ENCODE measurements around the gene CNNM3.

CNNM3 gene

DNA sequence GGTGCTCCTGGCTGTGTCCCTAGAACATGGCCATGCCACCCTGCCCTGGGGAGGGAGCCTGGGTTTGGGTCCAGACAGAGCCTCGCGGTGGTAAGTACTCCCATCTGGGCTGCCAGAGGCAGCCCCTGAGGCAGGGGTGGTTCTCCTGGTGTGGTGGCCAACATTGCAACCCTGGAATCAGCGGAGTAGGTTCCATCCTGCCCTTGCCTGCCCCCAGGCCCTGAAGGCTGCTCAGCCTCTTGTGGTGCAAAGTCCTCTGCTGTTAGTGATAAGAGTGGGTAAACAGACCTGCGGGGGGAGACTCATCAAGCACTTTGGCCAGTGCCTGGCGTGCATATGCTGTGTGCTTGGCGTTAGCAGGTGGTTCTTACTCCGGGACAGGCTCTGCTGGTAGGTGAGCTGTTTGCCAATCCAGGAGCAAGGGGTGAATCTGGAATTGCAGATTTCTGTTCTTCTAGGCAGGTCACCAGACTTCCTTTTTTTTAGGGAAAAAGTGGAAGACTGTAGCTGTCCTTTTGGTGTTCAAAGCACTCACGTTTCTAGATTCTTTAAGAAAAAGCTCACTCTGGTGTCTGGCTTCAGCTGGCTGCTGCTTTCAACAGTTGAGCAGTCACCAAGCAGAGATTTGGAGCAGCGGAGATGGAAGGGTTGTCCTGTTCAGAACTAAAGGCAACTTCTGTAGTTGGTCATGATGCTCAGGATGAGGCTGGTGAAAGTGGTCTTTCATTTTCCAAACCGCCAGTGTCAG is 3.2 kb downstream of the CNNM3 start:
- no peak for DNase-seq

DNA sequence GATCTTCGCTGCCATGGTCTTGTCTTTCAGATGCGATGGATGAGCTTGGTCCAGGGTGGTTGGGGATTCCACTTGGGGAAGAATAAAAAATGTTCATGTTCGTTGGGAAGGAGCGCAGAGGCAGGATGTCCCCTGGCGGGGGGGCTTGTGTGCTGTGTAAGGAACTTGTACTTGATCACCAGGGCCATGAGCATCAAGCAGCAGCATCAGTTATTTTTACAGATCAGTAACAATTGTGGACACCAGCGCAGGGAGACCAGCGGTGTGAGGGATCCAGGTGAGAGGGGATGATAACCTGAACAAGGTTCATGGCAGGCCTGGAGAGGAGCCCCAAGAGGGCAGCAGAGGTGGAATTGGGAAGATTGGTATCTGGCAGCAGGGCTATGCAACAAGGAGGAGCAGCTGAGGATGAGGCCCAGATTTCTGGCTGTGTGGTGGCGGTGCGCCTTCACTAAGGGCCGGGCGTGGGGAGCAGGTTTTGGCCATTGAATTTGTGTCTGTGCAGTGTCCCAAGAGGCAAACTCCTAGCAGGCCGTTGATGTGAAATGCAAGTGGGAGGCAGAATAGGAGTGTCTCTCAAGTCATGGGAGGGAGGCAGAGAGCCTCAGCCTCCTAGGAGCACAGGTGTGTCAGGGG is 3.9 kb downstream of the CNNM3 start:
- DNase-seq: no peak

DNA sequence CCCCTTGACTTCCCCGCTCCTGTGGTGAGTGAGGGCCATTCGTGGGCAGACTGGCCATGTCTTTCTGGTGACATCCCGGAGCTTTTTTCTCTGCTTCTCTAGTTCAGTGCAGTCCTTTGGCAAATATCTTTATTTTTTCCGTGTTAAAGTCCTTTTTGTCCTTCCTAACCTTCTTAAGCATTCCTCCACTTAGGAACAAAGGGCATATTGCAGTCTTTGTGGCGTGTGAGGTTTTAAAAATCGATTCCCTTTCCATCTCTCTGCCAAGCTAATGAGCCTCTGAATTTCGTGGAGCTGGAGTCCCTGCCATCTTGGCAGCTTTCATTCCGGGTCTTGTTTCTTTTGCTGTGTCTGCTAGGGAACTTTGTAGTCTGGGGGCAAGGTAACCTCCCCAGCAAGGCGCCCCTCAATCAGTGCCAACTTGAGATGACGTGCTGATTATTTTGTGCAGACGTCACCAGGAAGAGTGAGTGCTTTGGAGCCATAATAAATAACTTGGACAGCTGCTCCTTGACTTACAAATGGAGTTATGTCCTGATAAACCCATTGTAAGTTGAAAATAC is 5.1 kb downstream of the CNNM3 start:
- DNase-seq: no peak

DNA sequence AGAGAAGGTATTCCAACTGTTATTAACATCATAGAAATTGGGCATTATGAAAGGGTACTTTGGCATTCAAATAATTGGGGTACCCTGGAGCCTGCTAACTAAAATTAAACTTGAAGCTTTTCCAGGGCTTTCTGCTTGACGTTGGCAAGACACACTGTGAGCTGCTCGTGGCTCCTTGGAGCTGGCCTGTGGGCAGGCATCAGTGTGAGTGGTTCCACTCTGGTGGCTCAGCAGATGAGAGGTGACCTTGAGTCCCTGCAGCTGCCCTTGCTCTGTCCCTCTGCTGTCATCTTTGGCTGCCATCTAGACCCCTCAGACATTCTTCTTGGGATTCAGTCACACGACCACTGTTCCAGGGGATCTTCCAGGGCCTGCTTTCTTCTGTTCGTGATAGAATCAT is 6.7 kb downstream of the CNNM3 start:
- no peak for DNase-seq

DNA sequence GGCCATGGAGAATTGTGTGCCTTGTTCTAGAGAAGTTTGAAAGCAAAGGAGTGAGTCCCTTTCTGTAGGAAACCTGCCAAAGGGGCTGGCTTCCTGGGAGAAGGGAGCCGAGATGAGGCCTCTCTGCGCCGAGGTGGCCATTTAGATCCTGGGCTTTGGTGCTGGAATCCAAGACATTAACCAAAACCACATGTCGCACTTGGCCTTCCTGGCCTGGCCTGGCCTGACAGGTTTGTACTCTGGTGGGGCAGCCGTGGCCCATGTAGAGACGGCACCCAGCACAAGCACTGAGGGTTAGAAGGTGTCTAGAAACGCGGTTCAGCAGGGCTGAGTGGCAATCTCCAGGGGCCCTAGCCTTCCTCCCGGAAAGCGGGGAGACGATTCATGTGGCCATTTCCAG is 7.1 kb downstream of the CNNM3 start:
- DNase-seq: no peak

DNA sequence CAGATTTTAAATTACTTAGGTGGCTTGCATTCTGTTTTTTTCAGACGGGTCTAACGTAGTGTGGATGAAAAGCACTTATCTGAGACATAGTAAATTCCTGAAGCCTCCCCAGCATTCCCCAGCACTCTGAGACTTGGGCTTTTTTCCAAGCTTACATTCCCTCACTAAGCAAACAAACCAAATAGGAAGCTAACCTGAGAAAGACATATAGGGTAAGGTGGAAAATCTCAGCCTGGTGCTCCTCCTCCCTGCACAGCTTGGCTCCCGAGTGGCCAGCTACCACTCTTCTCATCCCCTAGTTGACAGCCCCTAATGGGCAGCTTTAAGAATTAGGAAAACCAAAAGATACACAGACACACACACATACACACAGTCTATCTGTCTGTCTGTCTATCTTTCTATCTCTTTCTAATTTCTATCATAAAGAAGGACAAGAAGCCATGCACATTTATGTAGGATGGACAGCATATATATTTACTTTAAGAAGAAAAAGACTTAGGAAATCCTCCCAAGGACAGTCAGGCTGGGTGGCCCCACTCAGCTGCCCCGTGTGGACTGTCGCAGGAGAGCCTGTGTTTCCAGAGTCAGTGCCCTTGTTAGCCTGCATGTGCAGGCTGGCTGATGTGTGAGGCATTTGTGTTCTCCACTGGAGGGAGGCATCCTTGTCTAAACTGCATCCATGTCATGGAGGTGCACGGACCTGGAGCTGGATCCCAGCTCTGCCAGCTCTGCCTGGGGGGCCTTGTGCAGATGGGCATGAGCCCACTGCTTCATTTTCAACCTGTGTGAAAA is 8.2 kb downstream of the CNNM3 start:
- no peak for DNase-seq

DNA sequence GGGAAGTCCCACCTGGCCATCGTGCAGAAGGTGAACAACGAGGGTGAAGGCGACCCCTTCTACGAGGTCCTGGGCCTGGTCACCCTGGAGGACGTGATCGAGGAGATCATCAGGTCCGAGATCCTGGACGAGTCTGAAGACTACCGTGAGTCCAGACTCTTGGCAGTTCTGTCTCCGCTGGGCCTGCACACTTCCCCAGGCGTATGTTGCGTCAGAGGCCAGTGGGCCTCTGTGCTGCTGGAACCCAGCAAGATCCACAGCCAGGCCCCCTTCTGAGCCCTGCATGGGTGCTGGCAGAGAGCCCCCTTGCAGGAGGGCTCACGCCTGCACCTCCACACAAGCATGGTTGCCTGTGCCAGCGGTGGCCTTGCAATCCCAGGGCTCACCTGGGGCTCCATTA is 9.0 kb downstream of the CNNM3 start:
- no peak for DNase-seq

DNA sequence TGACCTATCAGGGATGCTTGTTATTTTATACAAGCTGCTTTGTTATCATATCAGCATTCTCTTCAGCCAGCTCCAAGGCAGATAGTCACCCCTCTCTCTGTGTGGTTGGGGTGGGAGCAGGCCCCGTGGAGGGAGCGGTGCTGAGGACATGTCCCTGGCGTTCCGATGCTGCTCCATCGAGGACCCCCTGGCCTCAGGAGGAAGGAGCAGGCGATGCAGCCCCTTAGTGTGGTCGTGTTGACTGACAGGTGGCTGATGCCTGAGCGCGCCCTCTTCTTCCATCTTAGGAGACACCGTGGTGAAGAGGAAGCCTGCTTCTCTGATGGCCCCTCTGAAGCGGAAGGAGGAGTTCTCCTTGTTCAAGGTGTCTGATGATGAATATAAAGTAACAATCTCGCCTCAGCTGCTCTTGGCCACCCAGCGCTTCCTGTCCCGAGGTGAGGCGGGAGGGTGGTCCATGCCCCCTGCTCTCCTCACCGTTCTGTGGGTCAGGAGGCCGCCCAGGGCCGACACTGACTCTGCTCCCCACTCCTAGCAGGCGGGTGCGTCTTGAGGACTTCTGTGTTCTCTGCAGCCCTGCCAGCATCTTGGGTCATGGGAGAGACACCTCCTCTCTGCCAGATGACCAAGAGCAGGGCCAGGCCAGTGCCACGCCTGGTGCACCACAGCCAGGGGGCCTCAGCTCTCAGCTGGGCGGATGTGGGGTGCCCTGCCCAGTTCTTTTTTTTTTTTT is 10.6 kb downstream of the CNNM3 start:
- no peak for DNase-seq

DNA sequence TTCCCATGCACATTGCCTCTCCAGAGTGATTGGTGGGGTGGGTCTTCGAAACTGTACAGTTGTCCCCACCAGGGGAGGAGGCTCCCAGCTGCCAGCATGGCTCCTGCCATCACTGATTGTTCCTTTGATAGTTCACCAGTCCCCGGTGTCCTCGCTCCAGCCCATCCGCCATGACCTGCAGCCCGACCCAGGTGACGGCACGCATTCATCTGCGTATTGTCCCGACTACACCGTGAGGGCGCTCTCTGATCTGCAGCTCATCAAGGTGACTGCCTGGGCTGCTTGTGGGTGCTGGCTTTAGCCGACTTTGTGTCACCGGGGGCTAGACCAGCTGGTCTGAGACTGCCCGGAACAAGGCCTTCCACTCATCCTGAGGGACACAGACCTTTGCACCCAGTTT is 12.4 kb downstream of the CNNM3 start:
- DNase-seq: no peak

DNA sequence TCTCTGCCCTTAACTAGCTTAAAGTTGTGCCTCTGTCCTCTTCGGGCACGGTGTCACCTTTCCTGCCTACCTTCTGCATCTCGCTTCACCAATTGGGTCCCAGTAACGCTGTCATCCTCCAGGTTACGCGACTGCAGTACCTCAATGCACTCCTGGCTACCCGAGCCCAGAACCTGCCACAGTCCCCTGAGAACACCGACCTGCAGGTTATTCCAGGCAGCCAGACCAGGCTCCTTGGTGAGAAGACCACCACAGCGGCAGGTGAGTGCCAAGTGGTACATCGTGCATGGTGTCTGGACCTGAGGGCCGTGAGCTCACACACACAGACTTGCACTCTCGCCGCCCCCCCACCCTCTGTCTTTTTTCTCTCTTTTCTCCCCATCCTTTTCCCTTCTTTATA is 12.8 kb downstream of the CNNM3 start:
- DNase-seq: no peak

DNA sequence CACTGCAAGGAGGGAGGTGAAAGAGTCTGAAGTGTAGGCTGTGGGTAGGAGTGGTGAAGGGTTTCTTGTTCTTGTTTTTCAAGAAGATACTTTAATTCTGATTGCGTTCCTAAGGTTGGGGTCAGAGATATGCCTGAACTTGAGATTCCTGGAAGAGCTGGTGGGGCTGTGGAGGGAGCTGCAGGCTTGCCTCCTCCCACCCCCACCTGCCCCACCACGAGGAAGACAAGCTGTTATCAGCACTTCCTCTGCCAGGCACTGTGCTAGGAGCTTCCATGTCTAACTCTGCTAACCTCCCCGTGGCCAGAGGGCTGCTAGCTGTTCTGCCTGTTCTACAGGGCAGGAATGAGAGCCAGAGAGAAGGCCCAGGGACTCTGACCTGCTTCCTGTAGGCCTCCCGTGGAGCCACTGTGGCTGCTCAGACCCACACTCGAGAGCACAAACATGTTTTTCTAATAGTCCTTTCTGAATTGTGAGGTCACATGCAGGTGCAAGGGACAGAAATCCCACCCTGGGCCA is 14.0 kb downstream of the CNNM3 start:
- DNase-seq: no peak

DNA sequence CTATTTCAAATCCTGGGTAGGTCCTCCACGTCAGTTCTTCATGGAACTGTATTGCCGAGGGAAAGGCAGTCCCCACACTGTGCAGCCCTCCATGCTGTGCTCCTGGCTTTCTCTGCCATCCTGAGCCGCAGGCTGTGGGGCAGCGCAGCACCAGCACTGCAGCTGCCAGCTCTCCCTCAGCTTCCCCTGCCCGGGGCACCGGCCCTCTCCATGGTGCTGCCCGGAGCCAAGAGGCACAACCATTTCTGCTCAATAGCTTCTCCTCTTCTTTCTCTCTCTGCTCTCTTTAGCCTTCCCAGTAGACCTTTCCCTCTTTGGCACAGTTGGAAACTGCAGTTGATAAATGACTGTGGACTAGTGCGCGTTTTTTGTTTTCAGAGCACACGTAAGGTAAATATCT is 15.6 kb downstream of the CNNM3 start:
- no peak for DNase-seq

DNA sequence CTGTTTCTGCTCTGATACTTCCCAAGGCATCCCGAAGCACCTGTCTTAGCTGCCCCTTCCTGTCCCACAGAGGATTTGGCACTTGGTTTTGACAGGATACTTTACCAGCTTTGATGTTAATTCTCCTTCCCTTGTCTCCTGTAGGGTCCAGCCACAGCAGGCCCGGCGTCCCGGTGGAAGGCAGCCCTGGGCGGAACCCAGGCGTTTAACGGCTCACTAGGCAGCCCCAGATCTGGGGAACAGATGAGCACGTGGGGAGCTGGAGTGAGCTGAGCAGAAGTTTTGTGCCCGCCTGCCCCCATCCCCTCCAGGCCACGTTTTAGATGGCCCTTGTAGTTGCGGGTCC is 16.3 kb downstream of the CNNM3 start:
- no peak for DNase-seq

DNA sequence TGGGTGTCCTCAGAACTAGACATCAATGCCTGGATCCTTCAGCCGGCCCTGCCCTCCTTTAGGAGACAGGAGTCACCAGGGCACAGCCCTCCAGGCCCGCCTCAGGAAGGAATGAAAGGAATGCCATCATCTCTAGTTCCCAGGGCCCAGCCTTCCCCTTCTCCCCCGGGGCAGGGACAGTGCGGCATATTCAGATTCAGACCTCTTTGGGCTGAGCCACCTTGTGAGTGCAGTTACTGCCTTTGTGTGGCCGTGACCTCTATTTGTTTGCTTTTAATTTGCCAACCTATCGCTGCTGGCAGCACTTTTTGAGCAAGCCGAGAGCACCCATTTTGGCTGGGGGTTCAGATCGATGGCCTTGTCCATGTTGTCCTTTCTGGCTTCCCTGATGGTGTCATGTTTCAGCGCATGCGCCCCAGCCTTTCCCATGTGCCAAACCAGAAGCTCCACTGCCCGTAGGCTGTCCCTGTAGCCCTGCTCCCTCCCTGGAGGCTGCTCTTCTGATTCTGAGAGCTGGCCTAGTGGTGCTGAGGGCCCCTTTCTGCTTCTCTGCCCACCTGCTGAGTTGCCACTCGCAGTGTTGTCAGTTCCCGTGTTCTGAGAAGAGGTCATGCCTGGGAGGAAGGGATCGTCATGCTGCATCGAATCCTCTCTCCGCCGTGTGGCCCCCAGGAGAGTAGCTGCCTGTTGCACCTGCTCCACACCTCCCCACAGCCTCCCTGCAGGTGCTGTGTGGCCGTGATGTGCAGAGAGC is 16.9 kb downstream of the CNNM3 start:
- no peak for DNase-seq

DNA sequence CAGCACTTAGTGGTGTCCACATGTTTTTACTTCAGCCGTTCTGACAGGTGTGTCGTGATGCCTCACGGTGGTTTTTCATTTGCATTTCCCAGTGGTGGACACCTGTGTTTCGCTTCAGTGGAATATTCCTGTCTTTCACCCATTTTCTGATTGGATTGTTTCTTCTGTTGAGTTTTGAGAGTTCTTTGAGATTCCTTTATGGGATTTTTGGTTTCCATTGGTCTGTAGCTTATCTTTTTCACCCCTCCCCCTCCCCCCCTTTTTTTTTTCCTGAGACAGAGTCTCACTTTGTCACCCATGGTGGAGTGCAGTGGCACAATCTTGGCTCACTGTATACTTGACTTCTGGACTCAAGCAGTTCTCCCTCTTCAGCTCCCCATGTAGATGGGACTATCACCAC is 19.8 kb downstream of the CNNM3 start:
- no peak for DNase-seq

DNA sequence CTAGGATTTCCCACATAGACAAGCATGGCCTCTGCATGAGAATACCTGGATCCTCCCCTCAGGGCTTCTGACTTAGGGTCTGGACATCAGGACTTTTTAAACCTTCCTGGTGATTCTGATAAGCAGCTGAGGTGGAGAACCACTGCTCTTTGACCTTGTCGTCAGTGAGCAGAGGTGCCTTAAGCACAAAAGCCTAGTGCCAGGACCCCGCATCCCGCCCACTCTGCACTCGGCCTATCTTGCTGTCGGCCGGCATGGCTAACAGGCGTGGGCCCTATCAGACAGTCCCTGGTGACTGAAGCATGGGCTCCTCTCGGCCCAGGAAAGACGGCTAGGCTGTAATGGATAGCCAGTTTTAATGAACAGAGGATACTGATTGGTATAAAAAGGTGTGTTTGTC is 21.5 kb downstream of the CNNM3 start:
- DNase-seq: no peak

DNA sequence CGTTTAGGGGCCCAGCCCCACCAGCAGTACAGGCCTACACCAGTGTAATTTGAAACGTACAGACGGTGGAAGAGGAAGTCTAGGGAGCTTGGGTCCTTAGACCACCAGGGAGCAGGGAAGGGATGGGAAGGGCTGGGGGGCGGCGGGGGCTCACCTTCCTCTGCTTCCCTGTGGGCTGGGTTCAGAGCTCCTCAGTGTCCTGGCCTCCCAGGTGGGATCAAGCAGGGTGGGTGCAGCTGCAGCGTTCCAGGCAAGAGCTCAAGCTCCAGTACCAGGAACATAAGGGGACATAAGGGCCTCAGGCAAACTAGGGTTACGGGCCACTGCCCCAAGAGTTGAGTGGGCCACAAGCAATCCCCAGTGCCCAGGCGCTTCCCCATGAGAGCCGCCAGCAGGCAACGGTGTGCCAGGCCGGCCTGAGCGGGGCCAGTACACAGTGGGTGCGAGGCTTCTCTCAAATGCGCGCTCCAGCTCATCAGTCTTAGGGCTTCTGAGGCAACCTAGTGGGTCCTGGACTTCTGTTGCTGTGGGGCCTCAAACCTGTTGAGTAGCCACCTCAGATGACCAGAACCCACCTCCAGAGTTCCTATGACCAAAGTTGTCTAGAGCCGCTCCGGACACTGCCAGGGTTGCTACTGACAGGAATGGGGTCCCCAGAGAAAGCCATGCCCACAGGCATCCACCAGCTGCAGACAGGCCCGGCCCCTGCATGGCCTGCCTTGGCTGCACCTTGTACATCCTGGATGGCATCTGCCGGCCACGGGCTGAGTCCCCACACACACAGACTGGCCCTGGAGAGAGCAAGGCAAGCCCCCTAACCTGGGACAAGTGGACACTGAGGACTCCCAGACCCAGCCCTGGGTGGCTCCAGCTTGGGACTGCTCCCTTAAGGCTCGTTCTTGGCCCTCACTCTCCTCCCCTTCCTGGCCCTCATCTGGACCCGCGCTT is 22.6 kb downstream of the CNNM3 start:
- no peak for DNase-seq

DNA sequence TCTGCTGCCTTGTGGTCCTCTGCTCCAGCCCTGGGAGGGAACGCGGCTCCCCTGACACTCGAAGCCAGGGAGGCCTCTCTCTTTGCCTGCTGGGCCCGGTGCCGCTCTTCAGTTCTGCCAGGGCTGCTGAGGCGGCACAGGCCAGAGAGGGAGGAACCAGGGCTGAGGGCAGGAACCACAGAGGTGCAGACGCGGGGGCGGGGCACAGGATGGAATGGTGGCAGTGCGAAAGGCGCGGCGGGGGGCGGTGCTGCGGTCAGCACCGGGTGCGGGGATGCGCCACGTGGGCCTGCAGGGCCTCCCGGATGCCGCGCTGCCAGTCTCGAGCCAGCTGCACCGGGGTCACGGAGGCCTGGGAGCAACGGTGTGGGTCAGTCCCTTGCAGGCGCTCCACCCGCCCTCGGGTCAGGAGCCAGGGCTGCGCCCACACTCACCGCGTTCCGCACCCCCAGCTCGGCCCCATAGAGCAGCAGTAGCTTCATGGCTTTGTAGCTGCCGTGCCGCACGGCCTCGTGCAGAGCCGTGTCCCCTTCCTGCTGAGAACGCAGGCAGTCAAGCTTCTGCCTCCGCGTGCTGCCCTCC is 23.3 kb downstream of the CNNM3 start:
- DNase-seq: no peak

DNA sequence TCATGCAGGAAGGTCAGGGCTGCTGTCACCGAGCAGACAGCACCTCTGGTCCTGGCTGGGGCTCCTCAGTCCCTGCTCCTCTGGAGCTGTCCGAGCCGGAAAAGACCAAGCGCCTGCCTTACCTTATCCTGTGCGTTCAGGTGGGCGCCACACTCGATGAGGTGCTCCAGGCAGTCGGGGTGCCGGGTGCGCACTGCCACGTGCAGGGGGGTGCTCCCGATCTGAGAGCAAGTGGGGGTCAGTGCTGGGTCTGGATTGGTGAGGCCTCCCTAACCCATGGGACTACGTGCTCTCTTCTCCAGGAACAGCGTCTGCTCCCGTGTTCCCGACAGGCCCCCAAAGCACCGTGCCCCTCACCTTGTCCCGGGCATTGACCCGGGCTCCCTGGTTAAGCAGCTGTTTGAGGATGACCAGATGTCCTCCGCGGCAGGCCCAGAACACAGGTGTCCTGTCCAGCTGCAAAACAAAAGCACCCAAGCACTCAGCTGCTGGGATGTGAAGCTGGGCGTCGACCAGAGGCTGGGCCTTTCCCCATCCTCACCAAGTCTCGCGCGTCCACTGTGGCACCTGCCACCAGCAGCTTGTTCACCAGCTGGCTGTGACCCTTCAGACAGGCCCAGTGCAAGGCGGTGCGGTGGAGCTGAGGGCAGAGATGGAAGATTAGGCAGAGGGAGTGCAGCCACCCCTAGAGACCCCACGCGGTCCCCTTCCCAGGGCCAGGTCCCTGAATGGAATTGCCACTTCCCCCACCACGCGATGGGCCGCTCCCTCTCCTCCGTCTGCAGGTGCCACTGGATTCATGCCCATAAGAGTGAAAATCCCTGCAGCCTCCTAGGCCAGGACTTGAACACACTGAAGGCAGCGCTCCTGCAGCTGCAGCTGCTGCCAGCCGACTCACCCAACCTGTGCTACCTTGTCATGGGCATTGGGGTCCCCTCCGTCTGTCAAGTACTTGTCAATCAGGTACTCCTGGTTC is 24.1 kb downstream of the CNNM3 start:
- no peak for DNase-seq
